Gastrocnemius medialis (tissue), 4 donors: Measurements from ENCODE around the gene SLC4A3.

Experiments
- CTCF ChIP-seq, 5 experiments: fragments of 450-650 bp in 3 of 5; fragments of 200-600 bp in 2 of 5; sonication (generic) in 2 of 5; IDR thresholded peaks in 4 of 5; conservative IDR thresholded peaks in 1 of 5; 1 replicate in 4 of 5; 2 replicates in 1 of 5; pipeline ENCODE4 v1.5.1; 2016 to 2019; ENCODE audit warnings: antibody characterized with exemption in 5 of 5, mild to moderate bottlenecking in 3 of 5, moderate library complexity in 3 of 5
- POLR2A ChIP-seq, 2 donors: fragments of 450-650 bp; IDR thresholded peaks; one replicate each; pipeline ENCODE4 v1.6.1; 2017; ENCODE audit warnings: antibody characterized with exemption in 2 of 2, mild to moderate bottlenecking in 2 of 2, moderate library complexity in 2 of 2

GRCh38 chr2:219642069-219642454, 14.6 kb downstream of the SLC4A3 start:
- no peak for TF ChIP-seq CTCF (IDR thresholded peaks at IDR 0.05 in 4 of 5, conservative IDR thresholded peaks at IDR 0.05 in 1 of 5)
- no peak for TF ChIP-seq POLR2A (IDR thresholded peaks at IDR 0.05)
